Stimulated activated CD4-positive, alpha-beta T cell treated with anti-CD3 and anti-CD28 coated beads, Interleukin-4, amount 100 ng/mL, for 1 hour (primary cell): ENCODE results near the gene ACSS2.

Source experiments
- DNase-seq: peaks from one replicate; pipeline ENCODE4 v3.0.0-alpha.2; 2020

The ACSS2 gene

GRCh38 chr20:34915749-34916455, 39.5 kb downstream of the ACSS2 start:
- no peak for DNase-seq

DNA sequence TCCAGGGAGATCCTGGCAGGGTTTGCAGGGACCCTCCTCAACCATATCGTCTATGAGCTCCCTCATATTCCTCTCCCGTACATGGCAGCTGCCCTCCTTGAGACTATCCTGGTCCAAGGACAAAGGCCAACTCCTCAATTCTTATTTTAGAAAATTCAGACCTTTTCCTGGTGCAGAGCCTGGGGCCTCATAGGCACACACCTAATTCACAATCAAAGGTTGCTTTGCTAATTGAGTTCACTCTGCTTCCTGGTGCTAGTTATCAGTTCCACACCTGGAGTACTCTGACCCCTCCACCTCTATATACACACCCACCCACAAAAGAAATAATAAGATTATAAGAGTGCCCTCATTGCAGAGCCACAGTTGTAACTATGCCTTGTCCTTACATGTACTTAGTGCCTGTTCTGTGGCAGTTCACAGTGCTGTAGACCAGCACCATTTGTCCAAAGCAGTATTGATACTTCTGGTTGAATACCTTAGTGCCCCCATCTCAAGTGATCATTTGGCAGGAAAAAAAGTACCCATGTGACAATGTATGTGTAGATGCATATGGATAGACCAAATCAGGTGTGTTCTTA, 40.5 kb downstream of the ACSS2 start:
- DNase-seq = no peak

- DNase-seq = no peak
Measured at GRCh38 chr20:34920055-34920454, 43.6 kb downstream of the ACSS2 start.

DNA sequence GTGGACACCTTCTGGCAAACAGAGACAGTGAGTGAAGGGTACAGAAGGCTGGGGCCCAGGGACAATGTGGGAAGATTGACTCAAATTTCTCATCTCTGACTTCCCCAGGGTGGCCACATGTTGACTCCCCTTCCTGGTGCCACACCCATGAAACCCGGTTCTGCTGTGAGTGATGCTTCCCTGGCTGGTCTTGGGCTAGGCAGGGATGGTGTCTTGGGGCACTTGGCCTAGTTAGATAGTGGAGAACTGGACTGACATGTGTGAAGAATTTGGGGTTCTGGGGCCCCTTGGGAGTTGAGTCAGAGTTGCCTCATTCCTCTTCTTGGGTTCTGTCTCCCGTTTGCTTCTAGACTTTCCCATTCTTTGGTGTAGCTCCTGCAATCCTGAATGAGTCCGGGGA, 45.0 kb downstream of the ACSS2 start:
- DNase-seq = no peak

- no peak for DNase-seq
Measured at GRCh38 chr20:34922654-34923381, 46.4 kb downstream of the ACSS2 start.

DNA sequence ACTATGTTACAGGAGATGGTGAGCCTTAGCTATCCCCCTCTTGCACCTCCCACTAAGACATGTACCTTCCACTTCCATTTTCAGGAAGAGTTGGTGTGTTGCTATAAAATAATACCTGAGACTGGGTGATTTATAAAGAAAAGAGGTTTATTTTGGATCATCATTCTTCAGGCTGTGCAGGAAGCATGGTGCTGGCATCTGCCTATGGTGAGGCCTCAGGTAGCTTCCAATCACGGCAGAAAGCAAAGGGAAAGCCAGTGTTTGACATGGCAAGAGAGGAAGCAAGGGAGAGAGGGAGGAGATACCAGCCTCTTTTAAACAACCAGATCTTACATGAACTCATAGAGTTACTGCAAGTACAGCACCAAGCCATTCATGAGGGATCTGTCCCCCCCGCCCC, 47.0 kb downstream of the ACSS2 start:
- DNase-seq = no peak

- no peak for DNase-seq
Measured at GRCh38 chr20:34925341-34925740, 48.9 kb downstream of the ACSS2 start.

GRCh38 chr20:34925981-34926380, 49.6 kb downstream of the ACSS2 start:
- DNase-seq = no peak

- DNase-seq = no peak
Measured at GRCh38 chr20:34926581-34926980, 50.2 kb downstream of the ACSS2 start.

DNA sequence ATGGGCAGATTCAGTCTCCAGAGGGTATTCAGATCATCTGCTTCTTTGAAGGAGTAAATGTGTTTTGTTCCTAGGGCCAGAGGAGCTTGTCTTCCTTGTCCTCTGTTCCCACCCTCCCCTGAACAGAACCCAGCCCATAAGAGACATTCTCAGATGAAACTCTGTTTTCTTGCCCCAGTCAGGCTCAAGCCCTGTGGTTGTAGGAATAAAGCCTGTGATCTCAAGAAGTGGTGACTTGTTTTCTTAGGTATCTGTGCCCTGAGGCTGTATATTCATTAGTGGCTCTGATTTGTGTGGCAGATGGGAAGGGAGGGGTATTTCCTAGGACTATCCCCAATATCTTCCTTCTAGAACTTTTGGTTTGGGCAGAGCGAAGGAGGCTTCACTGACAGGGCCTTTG, 51.3 kb downstream of the ACSS2 start:
- no peak for DNase-seq

- DNase-seq = no peak
Measured at GRCh38 chr20:34928411-34928810, 52.0 kb downstream of the ACSS2 start.

DNA sequence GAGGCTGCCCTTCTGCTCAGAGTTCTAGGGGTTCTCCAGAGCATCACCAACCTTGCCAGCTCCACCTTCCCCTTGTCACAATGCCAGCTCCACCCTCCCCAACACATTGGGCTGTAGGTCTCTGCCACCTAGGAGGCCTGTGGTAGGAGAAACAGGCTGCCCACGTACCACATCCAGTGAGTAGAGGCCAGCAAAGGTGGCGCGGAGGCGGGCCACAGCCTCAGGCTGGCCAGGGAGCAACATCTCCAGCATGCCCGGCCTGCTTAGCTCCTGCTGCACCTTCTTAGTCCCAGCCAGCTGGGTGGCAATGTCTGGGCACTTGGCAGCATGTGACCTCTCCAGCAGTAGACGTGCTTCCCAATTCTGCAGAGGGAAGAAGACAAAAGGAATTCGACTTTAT, 55.4 kb downstream of the ACSS2 start:
- DNase-seq = no peak

DNA sequence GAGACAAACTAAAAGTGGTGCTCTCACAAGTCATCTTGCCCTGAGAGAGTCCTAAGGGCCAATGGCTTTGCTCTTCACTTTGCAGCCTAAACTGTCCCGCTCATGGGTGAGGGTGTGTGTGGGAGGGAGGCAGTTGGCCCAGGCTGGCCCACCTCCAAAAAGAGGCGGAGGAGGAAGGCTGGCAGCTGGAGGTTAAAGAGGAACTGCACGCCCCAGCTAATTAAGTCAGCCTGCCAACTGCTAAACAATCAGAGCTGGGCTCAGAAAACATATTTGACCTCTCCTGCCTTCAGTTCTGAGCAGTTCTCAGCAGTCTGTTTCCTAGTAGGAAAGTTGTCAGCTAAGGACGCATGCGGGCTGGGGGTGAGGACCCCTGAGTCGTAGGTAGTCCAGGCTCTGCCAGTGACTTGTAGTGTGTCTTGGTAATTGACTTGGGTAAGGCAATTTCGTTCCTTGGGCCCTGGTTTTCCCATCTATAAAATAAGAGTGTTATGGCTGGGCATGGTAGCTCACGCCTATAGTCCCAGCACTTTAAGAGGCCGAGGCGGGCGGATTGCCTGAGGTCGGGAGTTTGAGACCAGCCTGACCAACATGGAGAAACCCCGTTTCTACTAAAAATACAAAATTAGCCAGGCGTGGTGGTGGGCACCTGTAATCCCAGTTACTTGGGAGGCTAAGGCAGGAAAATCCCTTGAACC, 62.2 kb downstream of the ACSS2 start:
- no peak for DNase-seq

- DNase-seq = no peak
Measured at GRCh38 chr20:34940081-34940481, 63.7 kb downstream of the ACSS2 start.

DNA sequence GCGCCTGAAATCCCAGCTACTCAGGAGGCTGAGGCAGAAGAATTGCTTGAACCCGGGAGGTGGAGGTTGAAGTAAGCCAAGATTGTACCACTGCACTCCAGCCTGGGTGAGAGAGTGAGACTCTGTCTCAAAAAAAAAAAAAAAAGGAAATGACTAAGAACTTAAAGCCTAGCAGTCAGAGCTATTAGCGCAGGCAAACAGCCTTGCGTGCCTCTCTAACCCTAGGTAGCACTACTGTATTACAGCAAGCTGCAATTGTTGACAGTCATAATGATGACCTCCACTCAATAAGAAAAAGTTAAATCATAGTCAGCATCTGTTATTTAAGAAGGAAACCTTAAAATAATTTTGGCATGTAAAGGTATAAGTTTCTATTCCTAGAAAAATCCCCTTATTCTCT, 64.8 kb downstream of the ACSS2 start:
- no peak for DNase-seq

- DNase-seq = no peak
Measured at GRCh38 chr20:34942301-34942700, 65.9 kb downstream of the ACSS2 start.

DNA sequence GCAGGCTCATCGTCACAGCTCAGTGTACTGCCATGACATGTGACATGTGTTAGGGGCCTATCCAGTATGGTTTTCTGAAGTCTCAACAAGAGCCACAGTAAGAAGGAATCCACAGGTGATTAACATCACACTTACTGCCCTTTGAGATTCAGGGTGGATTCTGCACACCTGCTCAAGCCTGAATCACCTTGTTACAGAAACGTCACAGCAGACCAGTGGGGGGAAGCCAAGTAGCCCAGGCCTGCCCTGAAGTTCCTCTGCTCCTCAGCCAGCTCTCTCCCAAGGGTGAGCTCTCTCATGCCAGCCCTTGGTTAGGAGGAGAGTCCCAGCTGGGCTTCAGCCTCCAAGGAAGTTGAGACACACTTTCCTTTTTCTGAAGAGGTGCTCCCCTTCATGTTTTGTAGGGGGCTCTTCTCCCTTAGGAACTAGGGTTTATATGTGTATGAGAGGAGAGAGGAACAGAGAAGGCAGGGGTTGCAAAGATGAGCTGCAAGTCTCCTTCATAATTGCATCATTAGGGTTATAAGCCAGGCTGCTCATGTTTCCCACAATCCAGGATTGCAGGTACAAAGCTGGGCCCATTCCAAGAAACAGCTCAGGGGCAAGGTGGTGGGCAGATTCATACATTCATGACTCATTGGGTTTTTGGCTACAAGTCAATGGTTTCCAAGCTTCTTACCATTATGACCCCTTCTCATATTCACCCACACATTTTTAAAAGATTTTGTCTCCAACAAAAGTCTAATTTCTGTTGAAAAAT, 67.6 kb downstream of the ACSS2 start:
- no peak for DNase-seq

GRCh38 chr20:34945315-34946077, 69.1 kb downstream of the ACSS2 start:
- DNase-seq = no peak

GRCh38 chr20:34946661-34947060, 70.2 kb downstream of the ACSS2 start:
- no peak for DNase-seq

- DNase-seq = no peak
Measured at GRCh38 chr20:34947336-34947735, 70.9 kb downstream of the ACSS2 start.

GRCh38 chr20:34948030-34948429, 71.6 kb downstream of the ACSS2 start:
- no peak for DNase-seq

DNA sequence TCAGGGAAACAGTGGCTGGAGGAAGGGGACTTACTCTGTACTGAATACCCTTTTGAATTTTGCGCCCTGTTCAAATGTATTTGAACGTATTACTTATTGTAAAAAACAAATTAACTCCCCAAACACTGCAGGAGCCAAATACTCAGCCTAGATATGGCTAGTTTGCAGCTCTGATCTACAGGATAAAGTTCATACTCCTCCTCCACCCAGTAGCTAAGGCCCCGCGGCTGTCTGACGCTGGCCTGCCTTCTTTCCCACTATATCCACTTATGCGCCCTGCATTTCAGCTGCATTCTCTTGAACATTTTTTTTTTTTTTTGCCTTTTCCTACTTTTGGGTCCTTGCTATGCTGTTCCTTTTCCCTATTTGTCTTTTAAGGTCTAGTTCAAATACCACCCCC, 72.7 kb downstream of the ACSS2 start:
- no peak for DNase-seq
